Activated T-cell treated with anti-CD3 and anti-CD28 coated beads, Interleukin-2, amount 50 U/mL, for 72 hours (primary cell): ENCODE measurements around the gene SAMSN1. TPM values are rescaled to one million over a fixed set of nuclear protein-coding genes. Genes with fewer than 3 reads are reported as not detected.
A peak's percentile ranks its signal among the peaks of the same experiment; 100 is the strongest.

Experiments used
- ATAC-seq, 2 donors: fragments of 150-1000 bp; cut with Tn5 transposase; replicated peaks in 1 of 2; 2 replicates each; pipeline ENCODE4 v1.10.0; 2021; ENCODE audit warnings: moderate library complexity in 2 of 2, mild to moderate bottlenecking in 1 of 2
- DNase-seq, 2 donors: peaks; one replicate each; pipeline ENCODE4 v3.0.0; 2021 to 2022; ENCODE audit warnings: mixed read lengths in 1 of 2
- H3K27ac Mint-ChIP-seq: one replicate; pipeline ENCODE4 v1.8.0; 2022; ENCODE audit warnings: mild to moderate bottlenecking, moderate library complexity, mixed read lengths
- H3K27me3 Mint-ChIP-seq: one replicate; pipeline ENCODE4 v1.8.0; 2022; ENCODE audit warnings: low read depth, mixed read lengths
- H3K36me3 Mint-ChIP-seq, 2 donors: one replicate each; pipeline ENCODE4 v1.8.0; 2022; ENCODE audit warnings: mixed read lengths in 2 of 2, mild to moderate bottlenecking in 1 of 2; ENCODE audit not compliant: insufficient read depth in 2 of 2
- H3K4me1 Mint-ChIP-seq: one replicate; pipeline ENCODE4 v1.8.0; 2022; ENCODE audit warnings: low read depth, mixed read lengths
- H3K4me3 Mint-ChIP-seq, 2 donors: one replicate each; pipeline ENCODE4 v1.8.0; 2022; ENCODE audit warnings: mild to moderate bottlenecking in 2 of 2, mixed read lengths in 2 of 2, moderate library complexity in 2 of 2
- H3K9me3 Mint-ChIP-seq, 2 donors: one replicate each; pipeline ENCODE4 v1.8.0; 2022; ENCODE audit warnings: mixed read lengths in 2 of 2
- total RNA-seq, 2 donors: library from RNA; stranded (reverse); gene quantifications; one replicate each; pipeline ENCODE4 v1.2.3, GENCODE V29; 2022

Gene SAMSN1
- total RNA-seq, 2 donors from 2014 or later, result 65.4 to 69.1 TPM

DNA sequence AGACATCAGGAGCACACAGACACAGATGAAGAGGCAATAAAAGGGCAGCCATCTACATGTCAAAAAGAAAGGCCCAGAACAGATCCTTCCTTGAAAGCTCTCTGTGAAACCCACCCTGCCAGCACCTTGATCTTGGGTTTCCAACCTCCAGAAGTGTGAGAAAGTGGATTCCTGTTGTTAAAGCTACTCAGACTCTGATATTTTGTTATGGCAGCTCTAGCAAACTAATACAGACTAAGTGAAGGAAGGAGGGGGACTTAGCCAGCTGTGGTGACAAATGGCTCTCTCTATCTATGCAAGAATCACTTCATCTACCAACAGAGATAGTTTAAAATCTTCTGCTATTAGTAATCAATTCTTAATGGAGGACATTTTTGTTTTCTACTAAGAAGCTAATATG, 10.4 kb downstream of the SAMSN1 start:
- Mint-ChIP-seq H3K27me3 (no peaks in the 10 kb centered on the region), H3K4me1 (peaks cover 80% of the 10 kb centered on the region), H3K27ac (peak overlapping the region; percentile 99), H3K36me3 (peaks cover 29 to 40% of the 10 kb centered on the region in 2 donors), H3K4me3 (peak overlapping the region in 1 of 2 donors; percentile 96), H3K9me3 (peaks cover 10 to 18% of the 10 kb centered on the region in 2 donors)
- DNase-seq (no peak), ATAC-seq (no peak)

DNA sequence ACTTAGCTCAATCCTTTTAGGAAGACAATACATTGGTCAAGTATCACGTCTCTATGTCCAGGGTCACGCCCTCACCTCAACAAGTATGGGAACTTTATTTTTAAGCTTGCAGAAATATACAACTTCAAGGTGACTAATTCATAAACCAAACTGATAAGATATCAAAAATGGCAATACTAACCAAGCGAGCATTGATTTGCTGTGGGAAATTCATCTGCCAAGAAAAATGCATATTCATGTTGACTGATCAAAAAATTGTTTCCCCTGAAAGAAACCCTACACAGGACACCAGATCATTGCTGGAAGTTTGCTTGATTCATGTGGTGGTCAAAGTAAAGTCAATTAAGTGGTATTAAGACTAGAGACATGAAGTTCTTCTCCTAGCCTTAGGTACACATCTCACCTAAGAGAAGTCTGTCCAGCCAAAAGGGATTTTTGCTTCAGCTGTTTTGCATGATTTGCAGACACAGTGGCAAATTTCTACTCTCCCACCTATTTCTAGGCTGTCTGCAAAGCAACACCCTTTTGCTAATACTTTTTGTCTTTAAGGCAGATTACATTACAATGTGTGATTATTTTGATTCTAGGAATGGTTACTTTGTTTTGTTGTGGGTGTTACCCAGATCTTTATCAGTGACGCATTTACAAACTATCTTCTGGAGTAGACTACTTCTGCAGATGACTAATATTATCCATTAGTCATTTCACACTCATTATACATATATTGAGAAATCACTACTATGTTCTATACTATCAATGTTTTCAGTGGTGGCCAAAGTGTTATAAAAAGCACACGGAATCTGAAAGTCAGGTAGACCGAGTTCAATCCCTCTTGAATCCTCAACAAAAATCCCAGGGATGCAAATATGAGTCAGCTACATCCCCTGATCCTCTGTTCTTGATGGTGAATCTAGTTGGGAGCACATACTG, 12.4 kb downstream of the SAMSN1 start:
- H3K4me3 Mint-ChIP-seq, result peak overlapping the region; percentile 84 to 96
- peak overlapping the region; percentile 99 for H3K27ac Mint-ChIP-seq
- H3K9me3 Mint-ChIP-seq, result peaks cover 7 to 14% of the 10 kb centered on the region in 2 donors
- peaks cover 75% of the 10 kb centered on the region for H3K4me1 Mint-ChIP-seq
- no peaks in the 10 kb centered on the region for H3K27me3 Mint-ChIP-seq
- H3K36me3 Mint-ChIP-seq, result peaks cover 24 to 29% of the 10 kb centered on the region in 2 donors
- ATAC-seq (peak; percentile 87 to 89), DNase-seq (no peak)

DNA sequence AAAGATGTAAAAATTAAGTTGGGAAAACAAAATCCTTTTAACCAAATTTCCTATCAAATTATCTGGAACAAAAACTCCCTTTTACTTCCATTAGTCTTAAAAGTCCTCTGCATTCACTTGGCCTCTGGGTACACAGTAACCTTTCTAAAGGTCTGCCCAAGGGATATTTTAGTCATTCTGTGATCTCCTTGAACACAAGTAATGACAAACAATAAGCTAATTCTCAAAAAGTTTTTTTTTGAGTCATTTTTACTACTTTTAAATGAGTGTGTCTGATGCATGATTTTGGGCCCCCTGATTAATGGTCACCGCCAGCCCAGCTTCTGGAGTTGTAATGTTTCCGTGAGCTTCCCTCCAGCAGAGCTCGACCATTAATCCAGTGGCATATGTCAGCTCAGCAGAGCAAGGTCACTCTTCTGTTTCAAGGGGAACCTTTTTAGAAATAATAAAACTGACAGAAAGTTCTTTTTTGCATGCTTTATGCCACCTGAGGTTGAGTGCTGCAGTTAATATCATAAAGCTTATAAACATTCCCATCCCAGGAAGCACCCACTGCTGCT, 14.3 kb downstream of the SAMSN1 start:
- no peak for DNase-seq
- Mint-ChIP-seq H3K9me3 (peaks cover 5 to 11% of the 10 kb centered on the region in 2 donors), H3K27me3 (no peaks in the 10 kb centered on the region), H3K4me1 (peaks cover 76% of the 10 kb centered on the region), H3K27ac (peak overlapping the region; percentile 97), H3K36me3 (peaks cover 22 to 25% of the 10 kb centered on the region in 2 donors), H3K4me3 (peak overlapping the region; percentile 49 to 83)
- ATAC-seq, result peak in 1 of 2 donors; percentile 15

DNA sequence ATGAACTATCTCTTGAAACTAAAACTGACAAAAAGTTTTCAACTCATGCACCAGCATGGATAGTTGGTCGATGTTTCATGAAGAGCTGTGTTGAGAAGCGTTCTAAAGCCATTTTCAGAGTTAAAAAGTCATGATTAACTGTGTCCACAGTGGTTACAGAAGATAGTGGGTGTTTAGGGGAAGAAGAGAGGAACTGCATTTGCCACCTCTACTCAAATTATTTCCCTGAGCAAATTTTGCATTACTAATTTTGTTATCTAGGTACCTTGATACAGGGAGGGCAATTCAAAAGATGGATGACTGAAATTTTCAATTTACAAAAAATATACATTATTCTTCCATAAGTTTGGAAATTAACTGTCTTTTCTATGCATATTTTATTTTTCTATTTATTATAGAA, 15.5 kb downstream of the SAMSN1 start:
- Mint-ChIP-seq H3K36me3 (peaks cover 16 to 18% of the 10 kb centered on the region in 2 donors), H3K27me3 (no peaks in the 10 kb centered on the region), H3K4me1 (peaks cover 82% of the 10 kb centered on the region), H3K4me3 (peak overlapping the region; percentile 68 to 72), H3K9me3 (peaks cover 5 to 7% of the 10 kb centered on the region in 2 donors), H3K27ac (peak overlapping the region; percentile 59)
- DNase-seq (no peak), ATAC-seq (no peak)

DNA sequence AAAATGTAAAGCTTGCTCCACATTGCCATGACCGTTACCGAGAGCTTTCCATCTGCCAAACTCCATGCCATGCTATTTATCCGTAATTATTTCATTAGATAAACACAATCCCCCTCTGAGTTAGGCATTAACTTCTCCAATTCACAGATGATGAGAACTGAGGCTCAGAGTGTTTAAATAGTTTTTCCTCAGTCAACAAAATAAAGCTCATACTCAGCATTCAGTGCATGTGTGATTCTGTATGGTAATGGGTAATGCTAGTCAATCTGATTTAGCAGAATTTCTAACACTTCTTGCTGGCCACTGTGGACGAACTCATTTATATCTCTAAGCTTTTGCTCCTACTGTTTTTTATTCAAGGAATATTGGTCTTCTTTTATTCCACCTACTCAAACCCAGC, 17.3 kb downstream of the SAMSN1 start:
- H3K4me1 Mint-ChIP-seq, result peaks cover 78% of the 10 kb centered on the region
- H3K4me3 Mint-ChIP-seq, result peak overlapping the region; percentile 72 to 87
- no peaks in the 10 kb centered on the region for H3K27me3 Mint-ChIP-seq
- H3K36me3 Mint-ChIP-seq, result peaks cover 3 to 4% of the 10 kb centered on the region in 2 donors
- ATAC-seq (no peak), DNase-seq (no peak)
- H3K9me3 Mint-ChIP-seq, result peaks cover 0 to 1% of the 10 kb centered on the region in 2 donors
- H3K27ac Mint-ChIP-seq, result peak overlapping the region; percentile 88

DNA sequence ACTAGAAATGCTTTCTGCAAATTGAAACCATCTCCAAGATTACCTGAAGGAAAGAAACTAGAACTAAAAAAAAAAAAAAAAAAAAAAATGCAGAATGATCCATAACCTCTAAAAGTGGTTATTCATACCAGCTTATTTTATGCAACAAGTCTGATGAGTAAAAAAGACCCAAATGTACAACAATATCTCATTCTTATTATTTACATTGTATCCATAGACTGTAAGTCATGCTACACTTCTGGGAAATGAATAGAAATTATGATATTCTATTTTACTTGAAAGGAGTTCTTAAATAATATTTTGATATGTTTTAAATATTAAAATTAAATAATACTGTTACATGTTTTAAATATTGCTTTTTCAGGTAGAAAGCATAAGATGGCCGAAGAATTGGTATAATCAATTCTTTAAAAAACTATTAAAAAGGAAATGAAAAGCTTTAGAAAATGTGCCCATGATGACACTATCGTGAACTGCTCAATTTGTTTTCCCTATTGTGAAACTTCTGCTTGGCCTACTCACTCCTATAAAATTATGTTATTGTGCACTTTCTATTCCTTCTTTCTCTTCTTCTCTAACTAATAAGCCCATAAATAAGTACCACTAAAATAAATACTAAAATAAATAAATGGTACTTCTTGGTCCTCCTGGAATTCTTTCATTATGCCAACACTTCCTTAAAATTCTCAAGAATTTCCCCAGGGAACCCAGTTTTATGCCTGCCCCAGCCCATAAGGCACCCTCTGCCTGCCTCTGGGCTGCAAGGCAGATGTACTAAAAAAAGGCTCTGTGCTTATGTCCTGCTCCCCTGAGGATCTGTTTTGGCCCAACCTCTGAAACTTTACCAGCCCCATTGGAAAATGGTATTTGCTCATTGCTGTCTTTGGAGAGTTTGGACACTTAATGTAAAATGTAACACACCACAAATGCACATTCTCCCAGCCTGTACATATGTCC, 18.1 kb downstream of the SAMSN1 start:
- Mint-ChIP-seq H3K27ac (peak overlapping the region; percentile 98), H3K27me3 (no peaks in the 10 kb centered on the region), H3K36me3 (peaks cover 3 to 4% of the 10 kb centered on the region in 2 donors), H3K4me3 (peak overlapping the region; percentile 78 to 97), H3K4me1 (peaks cover 78% of the 10 kb centered on the region), H3K9me3 (peaks cover 0 to 1% of the 10 kb centered on the region in 2 donors)
- DNase-seq, result no peak
- ATAC-seq, result peak; percentile 53 to 58

DNA sequence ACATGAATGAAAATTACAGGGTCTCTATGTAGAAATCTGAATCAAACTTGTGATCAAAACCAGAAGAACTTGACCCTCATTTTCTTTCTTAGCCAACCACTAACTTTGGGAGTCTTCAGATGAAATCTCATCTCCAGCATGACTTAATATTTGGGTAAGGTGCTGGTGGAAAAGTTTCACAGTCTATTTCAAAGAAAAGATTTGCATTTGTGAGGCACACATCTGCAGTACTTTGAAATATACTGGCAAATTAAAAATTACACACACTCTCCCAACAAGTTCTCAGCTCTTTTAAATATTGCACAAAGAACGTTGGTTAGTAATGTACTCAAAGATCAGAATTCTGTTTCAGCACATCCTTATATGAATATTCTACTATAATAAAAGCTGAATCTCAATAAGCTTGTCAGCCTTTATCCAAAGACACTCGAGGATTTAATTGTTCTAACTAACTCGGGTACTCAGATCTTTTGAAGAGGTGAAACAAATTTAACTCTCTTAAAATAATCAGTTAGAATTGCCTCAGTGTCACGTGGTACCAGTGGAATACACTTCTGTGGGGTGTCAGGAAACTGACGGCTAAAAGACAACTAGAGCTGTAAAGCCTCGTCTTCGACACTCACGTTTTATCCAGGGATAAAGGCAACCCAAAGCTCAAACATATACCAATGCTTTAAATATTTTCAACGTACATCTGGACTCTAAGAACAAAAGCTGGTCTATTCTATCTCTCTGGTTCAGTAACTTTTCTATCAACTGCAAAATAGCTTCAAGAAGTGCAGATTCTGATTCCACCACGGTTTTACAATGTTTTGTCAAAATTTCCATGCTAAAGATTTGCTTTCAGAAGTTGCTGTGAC, 19.0 kb downstream of the SAMSN1 start:
- Mint-ChIP-seq H3K4me1 (peaks cover 79% of the 10 kb centered on the region), H3K9me3 (peaks cover 0 to 1% of the 10 kb centered on the region in 2 donors), H3K27ac (peak overlapping the region; percentile 98), H3K4me3 (peak overlapping the region; percentile 78 to 97), H3K36me3 (peaks cover under 1 to 3% of the 10 kb centered on the region in 2 donors), H3K27me3 (no peaks in the 10 kb centered on the region)
- no peak for DNase-seq
- peak; percentile 16 to 19 for ATAC-seq

DNA sequence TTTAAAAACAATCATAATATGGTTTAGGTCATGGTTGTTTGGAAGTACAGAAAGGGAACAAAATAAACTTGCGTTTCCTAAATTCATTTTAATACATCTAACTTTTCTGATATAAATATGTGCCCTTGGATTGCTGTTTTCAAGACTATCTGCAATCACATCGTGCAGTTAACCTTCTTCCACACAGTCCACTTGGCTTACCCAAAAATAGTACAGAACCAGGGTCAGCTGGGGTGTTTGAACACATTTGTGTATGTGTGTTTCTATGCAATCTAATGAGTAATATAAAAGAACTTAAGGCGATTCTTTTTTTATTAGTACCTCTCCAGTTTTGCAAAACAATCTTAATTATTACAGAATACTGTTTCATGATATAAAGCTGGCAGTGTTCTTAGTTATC, 19.9 kb downstream of the SAMSN1 start:
- peaks cover 79% of the 10 kb centered on the region for H3K4me1 Mint-ChIP-seq
- peaks cover 0 to 3% of the 10 kb centered on the region in 2 donors for H3K36me3 Mint-ChIP-seq
- peak overlapping the region; percentile 98 for H3K27ac Mint-ChIP-seq
- no peaks in the 10 kb centered on the region for H3K27me3 Mint-ChIP-seq
- ATAC-seq, result no peak
- H3K4me3 Mint-ChIP-seq, result peak overlapping the region; percentile 78 to 97
- no peak for DNase-seq
- peaks cover 0 to 1% of the 10 kb centered on the region in 2 donors for H3K9me3 Mint-ChIP-seq

DNA sequence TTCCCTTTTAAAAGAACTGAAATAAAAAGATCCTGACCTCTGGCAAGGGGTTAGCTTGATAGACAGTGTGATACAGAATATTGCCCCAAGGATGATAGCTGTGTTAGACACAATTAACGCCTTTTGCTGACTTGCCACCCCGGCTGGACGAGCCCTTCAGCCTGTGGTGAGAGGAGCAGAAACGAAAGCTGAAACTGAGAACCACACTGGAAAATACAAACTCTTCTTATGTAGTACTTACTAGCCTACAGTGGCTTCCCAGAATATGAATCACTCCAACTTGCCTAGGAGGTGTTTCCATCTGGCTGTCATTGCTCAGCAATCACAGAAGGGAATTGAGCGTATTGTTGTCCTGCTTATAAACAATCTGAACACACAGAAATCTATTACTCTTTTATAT, 22.9 kb downstream of the SAMSN1 start:
- ATAC-seq, result peak; percentile 88
- Mint-ChIP-seq H3K27me3 (no peaks in the 10 kb centered on the region), H3K9me3 (no peaks in the 10 kb centered on the region), H3K4me3 (peak overlapping the region; percentile 75 to 90), H3K27ac (peak overlapping the region; percentile 96), H3K36me3 (peaks cover 4 to 12% of the 10 kb centered on the region in 2 donors), H3K4me1 (peaks cover 71% of the 10 kb centered on the region)
- DNase-seq, result peak; percentile 48 to 54

DNA sequence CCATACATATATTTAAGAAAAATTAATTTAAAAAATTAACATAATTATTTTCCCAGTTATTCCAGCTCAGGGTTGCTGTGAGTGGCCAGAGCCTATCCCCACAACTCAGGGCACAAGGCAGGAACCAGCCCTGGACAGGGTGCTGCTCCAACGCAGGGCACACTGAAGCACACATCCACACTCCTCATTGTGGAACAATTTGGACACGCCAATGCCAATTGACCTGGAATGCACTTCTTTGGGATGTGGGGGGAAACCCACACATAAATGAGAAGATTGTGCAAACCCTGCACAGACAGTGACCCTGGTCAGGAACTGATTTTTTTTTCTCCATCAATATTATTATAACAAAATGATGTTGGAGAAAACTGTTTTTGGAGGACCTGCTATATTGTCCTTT, 23.4 kb downstream of the SAMSN1 start:
- peaks cover 9 to 16% of the 10 kb centered on the region in 2 donors for H3K36me3 Mint-ChIP-seq
- H3K4me3 Mint-ChIP-seq, result peak overlapping the region; percentile 75 to 90

DNA sequence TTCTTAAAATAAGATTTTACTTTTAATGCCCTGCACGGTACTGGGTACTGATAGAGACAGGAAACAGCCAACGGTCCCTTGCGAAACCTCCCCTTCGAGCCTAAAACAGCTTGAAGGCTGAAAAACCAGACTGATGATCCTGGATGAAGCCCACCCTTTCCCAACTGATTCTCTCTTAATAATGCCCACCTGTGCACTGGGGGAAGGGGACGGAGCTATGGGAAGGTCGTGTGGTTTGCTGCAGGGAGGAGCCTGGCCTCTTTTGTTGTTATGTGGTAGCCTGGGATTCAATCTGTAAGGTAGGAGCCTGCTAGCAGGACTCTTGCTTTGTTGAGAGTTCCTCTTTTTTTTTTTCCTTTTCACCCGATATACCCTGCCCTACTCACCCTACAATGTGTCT, 25.6 kb downstream of the SAMSN1 start:
- DNase-seq (no peak), ATAC-seq (no peak)
- Mint-ChIP-seq H3K36me3 (peaks cover 15 to 32% of the 10 kb centered on the region in 2 donors), H3K4me1 (peaks cover 52% of the 10 kb centered on the region), H3K4me3 (peak overlapping the region; percentile 45 to 60), H3K27ac (peak overlapping the region; percentile 16), H3K27me3 (no peaks in the 10 kb centered on the region), H3K9me3 (no peaks in the 10 kb centered on the region)

More for the DNA sequence above, 23.4 kb downstream of the SAMSN1 start:
- no peak for ATAC-seq
- Mint-ChIP-seq H3K9me3 (no peaks in the 10 kb centered on the region), H3K4me1 (peaks cover 71% of the 10 kb centered on the region), H3K27ac (peak overlapping the region; percentile 96), H3K27me3 (no peaks in the 10 kb centered on the region)
- no peak for DNase-seq

DNA sequence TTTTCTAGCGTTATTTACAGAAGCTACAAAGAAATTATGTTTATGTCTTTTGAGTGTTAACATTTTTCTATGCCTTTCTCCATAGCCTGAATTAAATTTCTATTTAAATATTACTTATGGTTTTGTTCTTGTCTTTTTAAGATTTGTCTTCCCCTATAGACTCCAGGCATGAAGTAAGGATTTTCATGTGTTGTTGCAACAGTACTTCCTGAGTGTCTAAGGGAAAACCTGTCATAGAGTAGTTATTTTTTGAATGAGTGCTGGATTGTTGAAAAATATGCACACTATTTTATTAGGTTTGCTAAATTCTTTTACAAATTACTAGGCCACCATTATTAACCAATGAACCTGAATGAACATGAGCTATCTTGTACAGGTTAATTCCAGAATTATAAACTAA, 27.1 kb downstream of the SAMSN1 start:
- no peaks in the 10 kb centered on the region for H3K27me3 Mint-ChIP-seq

More for the DNA sequence above, 27.1 kb downstream of the SAMSN1 start:
- no peak for ATAC-seq
- no peak for DNase-seq
- Mint-ChIP-seq H3K9me3 (no peaks in the 10 kb centered on the region), H3K27ac (no peak overlapping the region), H3K4me3 (no peak overlapping the region), H3K4me1 (peaks cover 51% of the 10 kb centered on the region), H3K36me3 (peaks cover 23 to 44% of the 10 kb centered on the region in 2 donors)
